HTERT RPE-1 (cell line): Measurements from ENCODE around the gene CCDC146.
"Not testable (repeated sequence)": the region's sequence is repeated elsewhere in the genome, so short reads cannot be mapped to it uniquely, and the experiment has no call there.

Source experiments
- in situ Hi-C: fragments of 300-500 bp; cut with MboI; formaldehyde crosslinking; loops from 4 replicates; pipeline ENCODE4 v1.14.3; 2020; ENCODE audit warnings: low sequenced_read_pairs

Gene CCDC146

GRCh38 chr7:77242554-77242953 is 120.1 kb downstream of the CCDC146 start:
- in situ Hi-C loops, result no loop called here

- in situ Hi-C loops, result no loop called here
Measured at GRCh38 chr7:77244222-77244934, 122.0 kb downstream of the CCDC146 start.

GRCh38 chr7:77245015-77245755 is 122.8 kb downstream of the CCDC146 start:
- in situ Hi-C loops, result no loop called here

GRCh38 chr7:77246026-77246640 is 123.7 kb downstream of the CCDC146 start:
- in situ Hi-C loops, result no loop called here

- in situ Hi-C loops, result no loop called here
Measured at GRCh38 chr7:77247206-77247850, 124.9 kb downstream of the CCDC146 start.

- in situ Hi-C loops, result no loop called here
Measured at GRCh38 chr7:77248154-77248553, 125.7 kb downstream of the CCDC146 start.

- in situ Hi-C loops, result no loop called here
Measured at GRCh38 chr7:77252506-77252905, 130.1 kb downstream of the CCDC146 start.

- in situ Hi-C loops, result no loop called here
Measured at GRCh38 chr7:77253151-77253550, 130.7 kb downstream of the CCDC146 start.

GRCh38 chr7:77254429-77254828 is 132.0 kb downstream of the CCDC146 start:
- in situ Hi-C loops, result no loop called here

GRCh38 chr7:77254915-77255314 is 132.5 kb downstream of the CCDC146 start:
- in situ Hi-C loops, result no loop called here

GRCh38 chr7:77258014-77258413 is 135.6 kb downstream of the CCDC146 start:
- in situ Hi-C loops, result no loop called here

GRCh38 chr7:77258593-77258992 is 136.2 kb downstream of the CCDC146 start:
- in situ Hi-C loops, result no loop called here

- in situ Hi-C loops, result no loop called here
Measured at GRCh38 chr7:77262316-77262715, 139.9 kb downstream of the CCDC146 start.

- in situ Hi-C loops, result no loop called here
Measured at GRCh38 chr7:77265666-77266065, 143.3 kb downstream of the CCDC146 start.

- in situ Hi-C loops, result no loop called here
Measured at GRCh38 chr7:77266291-77266794, 143.9 kb downstream of the CCDC146 start.

- in situ Hi-C loops, result no loop called here
Measured at GRCh38 chr7:77269360-77270093, 147.1 kb downstream of the CCDC146 start.

- in situ Hi-C loops, result no loop called here
Measured at GRCh38 chr7:77270094-77270480, 147.7 kb downstream of the CCDC146 start.

GRCh38 chr7:77271766-77272165 is 149.4 kb downstream of the CCDC146 start:
- in situ Hi-C loops, result no loop called here

- in situ Hi-C loops, result not testable (repeated sequence)
Measured at GRCh38 chr7:77275663-77276062, 153.2 kb downstream of the CCDC146 start.

- in situ Hi-C loops, result no loop called here
Measured at GRCh38 chr7:77276120-77276519, 153.7 kb downstream of the CCDC146 start.
